GM19452 (cell line): Measurements from ENCODE around the gene UNC13A.

Experiments
- ATAC-seq: cut with Tn5 transposase; IDR thresholded peaks from one replicate; pipeline ENCODE4 v1.9.1; 2021; ENCODE audit not compliant: unreplicated experiment

The UNC13A gene

GRCh38 chr19:17627921-17628320 lies 60.2 kb downstream of the UNC13A start:
- ATAC-seq: no peak

- no peak for ATAC-seq
These were observed 61.0 kb downstream of the UNC13A start for GRCh38 chr19:17627161-17627560.

GRCh38 chr19:17626456-17627015 lies 61.6 kb downstream of the UNC13A start:
- ATAC-seq: no peak

GRCh38 chr19:17625980-17626379 lies 62.2 kb downstream of the UNC13A start:
- ATAC-seq: no peak

GRCh38 chr19:17625043-17625442 lies 63.1 kb downstream of the UNC13A start:
- no peak for ATAC-seq

- ATAC-seq: no peak
These were observed 63.7 kb downstream of the UNC13A start for GRCh38 chr19:17624314-17624991.

GRCh38 chr19:17623224-17623935 lies 64.8 kb downstream of the UNC13A start:
- no peak for ATAC-seq

GRCh38 chr19:17620696-17621095 lies 67.5 kb downstream of the UNC13A start:
- no peak for ATAC-seq

GRCh38 chr19:17618936-17619335 lies 69.2 kb downstream of the UNC13A start:
- no peak for ATAC-seq

- ATAC-seq: no peak
These were observed 69.8 kb downstream of the UNC13A start for GRCh38 chr19:17618281-17618903.

- no peak for ATAC-seq
These were observed 70.4 kb downstream of the UNC13A start for GRCh38 chr19:17617807-17618192.

- no peak for ATAC-seq
These were observed 71.0 kb downstream of the UNC13A start for GRCh38 chr19:17616961-17617806.

GRCh38 chr19:17616686-17616960 lies 71.5 kb downstream of the UNC13A start:
- no peak for ATAC-seq

GRCh38 chr19:17615889-17616685 lies 72.1 kb downstream of the UNC13A start:
- no peak for ATAC-seq

- ATAC-seq: no peak
These were observed 73.7 kb downstream of the UNC13A start for GRCh38 chr19:17614476-17614875.

GRCh38 chr19:17611462-17612244 lies 76.5 kb downstream of the UNC13A start:
- no peak for ATAC-seq

GRCh38 chr19:17610384-17610783 lies 77.8 kb downstream of the UNC13A start:
- ATAC-seq: no peak

- ATAC-seq: no peak
These were observed 80.2 kb downstream of the UNC13A start for GRCh38 chr19:17607936-17608335.

- ATAC-seq: no peak
These were observed 81.5 kb downstream of the UNC13A start for GRCh38 chr19:17606590-17607185.
